ENCODE results near the gene KIFC1. TPM values are rescaled to one million over a fixed set of nuclear protein-coding genes. Genes with fewer than 3 reads are reported as not detected.
A peak's percentile ranks its signal among the peaks of the same experiment; 100 is the strongest.

The KIFC1 gene
- polyA plus RNA-seq, 3 donors: 37.0 to 50.3 (median 46.5) TPM

DNA sequence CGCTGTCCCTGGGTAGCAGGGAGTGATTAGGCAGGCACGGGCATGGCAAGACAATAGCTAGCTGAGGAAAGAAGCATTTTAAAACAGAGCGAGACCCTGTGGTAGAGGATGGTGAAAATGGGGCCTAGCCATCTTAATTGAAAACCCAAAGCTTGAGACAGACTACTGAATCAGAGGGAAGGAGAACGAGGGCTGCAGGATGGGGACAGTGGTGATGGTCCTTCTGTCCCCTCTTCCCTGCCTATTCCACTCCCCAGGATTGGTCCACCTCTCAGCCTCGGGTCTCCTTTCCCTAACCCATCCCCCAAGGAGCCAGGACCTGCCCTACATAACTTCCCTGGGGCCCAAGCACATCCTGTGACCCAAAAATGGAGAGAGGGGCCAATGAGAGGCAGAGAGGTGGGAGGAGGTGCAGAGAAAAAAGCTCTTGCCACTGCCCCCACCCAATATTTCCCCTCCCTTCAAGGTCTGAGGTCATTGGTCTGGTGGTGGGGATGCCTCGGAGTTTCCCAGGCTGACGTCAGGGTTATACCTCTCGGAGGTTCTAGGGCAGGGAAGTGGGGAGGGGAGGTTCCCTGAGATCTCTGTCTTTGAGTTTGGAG, 27.2 kb downstream of the KIFC1 start:
- no peak for DNase-seq (ENCODE audit: extremely low read depth in 1 of 11, low read depth in 9 of 11, low spot score in 4 of 11)

DNA sequence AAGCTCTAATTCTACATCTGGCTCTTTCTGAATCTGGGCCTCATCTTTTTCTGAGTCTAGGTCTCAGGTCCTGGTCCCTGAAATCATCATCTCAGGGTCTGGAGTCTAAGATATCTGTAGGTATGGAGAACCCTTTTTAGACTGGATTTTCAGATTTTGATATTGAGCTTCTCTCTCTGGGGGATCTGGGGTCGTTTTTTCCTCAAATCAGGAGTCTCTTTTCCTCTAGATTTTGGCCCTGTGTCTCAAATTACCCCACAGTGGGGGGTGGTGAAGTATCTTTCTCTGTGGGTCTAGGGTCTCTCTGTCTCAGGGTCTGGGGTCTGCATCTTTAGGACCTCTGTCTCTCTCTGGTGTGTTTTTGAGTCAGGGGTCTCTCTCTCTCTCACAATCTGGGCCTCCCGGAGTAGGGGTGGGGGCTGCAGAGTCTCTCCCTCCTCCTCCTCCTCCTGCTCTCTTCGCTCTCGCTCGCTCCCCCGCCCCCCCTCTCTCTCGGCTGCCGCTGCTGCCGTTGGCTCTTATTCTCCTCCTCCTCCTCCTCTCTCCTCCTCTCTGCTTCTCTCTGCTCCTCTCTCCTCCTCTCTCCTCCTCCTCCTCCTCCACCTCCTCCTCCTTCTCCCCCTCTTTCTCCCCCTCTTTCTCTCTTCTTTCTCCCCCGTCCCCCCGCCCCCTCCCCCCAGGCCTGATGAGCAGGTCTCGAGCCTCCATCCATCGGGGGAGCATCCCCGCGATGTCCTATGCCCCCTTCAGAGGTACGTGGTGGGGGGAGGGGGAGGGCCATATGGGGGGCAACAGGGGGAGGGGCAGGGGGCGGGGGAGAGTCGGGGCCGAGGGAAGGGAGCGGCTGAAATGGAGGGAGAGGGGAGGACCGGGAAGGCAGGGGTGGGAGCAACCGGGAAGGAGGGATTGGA, 28.2 kb downstream of the KIFC1 start, which contains the start of gene SYNGAP1:
TSS of gene SYNGAP1 (plus strand) at position 486 of the 911 bp plus-strand sequence. CDS start at position 686, 200 bp downstream.
- DNase-seq (ENCODE audit: extremely low read depth in 1 of 11, low read depth in 9 of 11, low spot score in 4 of 11): peak in 2 of 11 donors; percentile 58 to 66

DNA sequence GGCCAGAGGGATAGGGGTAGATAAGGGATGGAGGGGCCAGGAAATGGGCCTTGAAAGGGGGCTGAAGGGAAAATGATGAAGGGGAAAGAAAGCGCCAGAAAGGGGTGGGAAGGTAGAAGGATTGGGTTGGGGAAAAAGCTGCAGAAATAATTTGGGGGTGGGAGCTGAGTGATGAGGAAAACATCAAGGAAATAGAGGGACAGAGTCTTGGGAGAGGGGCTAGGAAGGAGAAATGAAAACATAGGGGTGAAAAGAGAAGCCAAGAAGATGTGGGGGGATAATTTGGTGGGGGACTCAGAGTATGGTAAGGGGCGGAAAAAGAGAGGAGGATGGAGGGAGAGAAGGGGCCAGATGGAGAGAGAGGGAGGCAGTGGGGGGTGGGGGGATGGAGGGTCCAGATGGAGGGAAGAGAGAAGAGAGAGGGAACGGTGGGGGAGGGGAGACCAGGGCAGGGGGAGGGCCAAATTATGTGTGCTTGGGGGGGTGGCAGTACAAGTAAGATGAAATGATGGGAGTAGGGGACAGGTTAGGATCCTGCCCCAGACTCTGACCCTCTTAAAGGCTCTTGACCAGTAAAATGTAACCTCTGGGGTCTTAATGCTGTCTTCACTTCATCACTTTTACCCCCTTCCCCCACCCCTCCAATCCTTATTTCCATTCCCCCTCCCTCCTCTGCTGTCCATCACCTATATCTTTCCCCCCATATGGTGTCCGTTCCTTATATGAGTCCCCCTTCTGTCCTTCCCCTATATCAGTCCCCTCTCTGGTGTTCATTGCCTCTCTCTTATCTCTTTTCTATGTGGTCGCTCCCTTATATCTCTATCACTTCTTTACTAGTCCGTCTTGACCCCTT, 29.1 kb downstream of the KIFC1 start:
- DNase-seq (ENCODE audit: extremely low read depth in 1 of 11, low read depth in 9 of 11, low spot score in 4 of 11): no peak

DNA sequence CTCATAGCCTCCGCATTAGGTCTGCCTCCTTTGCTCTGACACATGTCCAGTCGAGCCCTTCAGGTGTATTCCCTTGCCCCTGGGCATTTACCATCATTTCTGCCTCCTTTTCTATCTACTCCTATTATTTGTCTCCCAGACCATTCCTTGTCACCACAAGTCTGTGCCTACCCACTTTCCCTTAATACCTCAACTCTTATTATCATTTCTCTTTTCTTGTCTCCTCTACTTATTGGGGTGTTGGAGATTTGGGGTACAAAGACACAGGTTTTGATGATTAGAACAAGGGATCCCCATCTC, 29.7 kb downstream of the KIFC1 start:
- DNase-seq (ENCODE audit: extremely low read depth in 1 of 11, low read depth in 9 of 11, low spot score in 4 of 11): no peak

DNA sequence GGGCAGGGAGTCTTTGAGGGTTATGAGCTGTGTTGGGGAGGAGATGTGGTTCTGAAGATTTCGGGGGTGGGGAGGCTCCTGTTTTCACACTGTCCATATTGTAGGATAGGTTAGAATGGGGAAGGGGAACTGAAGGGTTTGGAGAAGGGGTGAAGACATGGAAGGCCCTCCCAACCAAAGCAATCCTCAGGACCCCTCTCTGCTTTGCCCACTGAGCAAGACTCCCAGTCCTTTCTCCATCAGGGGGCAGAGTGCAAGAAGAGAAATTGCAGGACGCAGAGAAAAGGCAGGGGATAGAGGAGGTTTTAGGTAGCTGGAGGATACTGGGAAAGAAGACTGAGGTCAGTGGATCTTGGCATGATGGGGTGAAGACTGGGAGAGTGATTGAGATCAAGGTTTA, 32.2 kb downstream of the KIFC1 start:
- no peak for DNase-seq (ENCODE audit: extremely low read depth in 1 of 11, low read depth in 9 of 11, low spot score in 4 of 11)

DNA sequence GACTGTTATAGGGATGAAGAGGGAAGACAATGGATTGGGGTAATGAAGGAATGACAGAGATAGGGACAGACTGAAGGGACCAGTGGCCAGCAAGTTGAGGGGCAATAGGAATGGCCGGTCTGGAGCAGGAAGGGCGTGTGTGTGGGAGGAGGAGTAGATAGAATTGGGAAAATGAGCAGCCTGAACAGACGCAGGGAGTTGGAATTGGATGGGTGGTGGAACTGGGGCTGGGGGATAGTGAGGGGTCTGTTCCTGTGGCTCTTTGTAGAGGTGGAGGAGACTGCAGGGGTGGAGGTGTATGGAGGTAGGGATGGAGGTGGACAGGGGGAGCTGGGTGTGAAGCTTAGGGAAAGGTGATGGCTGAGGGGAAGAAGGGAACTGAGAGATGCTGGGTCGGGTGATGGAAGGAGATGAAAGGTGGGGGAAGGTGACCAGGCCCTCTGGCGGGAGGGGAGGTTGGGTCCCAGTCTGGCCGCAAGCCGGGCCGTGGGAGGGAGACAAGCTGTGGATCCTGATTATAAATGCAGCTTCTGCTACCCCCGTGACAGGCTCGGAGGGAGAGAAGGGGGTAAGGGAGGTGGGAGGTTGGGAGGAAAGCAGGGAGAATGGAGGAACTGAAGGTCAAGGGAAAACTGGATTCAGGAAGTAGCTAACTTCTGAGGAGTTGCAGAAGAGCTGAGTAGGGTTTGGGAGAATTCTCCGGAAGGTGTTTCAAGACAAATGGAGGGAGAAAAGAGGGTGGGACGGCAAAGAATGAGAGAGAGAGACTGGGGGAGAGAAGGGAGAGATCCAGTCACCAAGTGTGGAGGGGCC, 33.4 kb downstream of the KIFC1 start:
- no peak for DNase-seq (ENCODE audit: extremely low read depth in 1 of 11, low read depth in 9 of 11, low spot score in 4 of 11)

DNA sequence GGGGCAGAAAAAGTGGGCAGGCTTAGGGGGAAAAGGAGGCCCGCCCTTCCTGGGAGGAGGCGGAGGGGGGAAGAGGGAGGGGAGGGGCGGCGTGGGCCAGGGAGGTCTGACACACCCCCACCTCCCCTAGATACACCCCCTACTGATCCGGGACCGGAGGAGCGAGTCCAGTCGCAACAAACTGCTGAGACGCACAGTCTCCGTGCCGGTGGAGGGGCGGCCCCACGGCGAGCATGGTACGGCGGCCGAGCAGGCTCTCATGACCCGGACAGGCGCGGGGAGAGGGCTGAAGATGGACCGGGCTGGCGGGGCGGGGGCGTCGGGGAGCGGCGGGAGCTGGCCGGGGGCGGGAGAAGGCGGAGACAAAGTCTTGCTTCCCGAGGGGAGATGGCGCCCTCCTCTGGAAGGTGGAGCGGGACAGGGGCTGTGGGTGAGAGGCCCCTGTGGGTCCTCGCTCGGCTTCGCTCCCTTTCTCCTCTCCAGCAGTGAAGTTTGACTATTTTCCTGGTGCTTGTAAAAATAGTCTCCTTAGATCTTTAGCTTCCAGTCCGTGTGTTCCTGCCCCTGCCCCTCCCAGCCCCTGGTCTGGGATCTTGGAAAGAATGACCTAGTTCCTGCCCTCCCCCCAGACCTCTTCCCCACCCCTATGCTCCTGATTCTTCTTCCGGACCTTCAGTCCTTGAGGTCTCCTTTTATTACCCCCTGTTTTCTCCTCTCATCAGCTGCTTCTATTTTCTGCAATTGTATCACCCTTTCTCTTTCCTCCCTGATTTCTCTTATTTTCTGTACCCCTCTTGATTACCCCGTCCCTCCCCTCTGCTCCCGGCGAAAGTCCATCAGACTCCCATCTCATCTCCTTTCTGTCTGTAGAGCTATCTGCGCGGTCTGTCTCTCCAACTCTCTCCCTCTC, 34.3 kb downstream of the KIFC1 start:
- DNase-seq (ENCODE audit: extremely low read depth in 1 of 11, low read depth in 9 of 11, low spot score in 4 of 11): peak in 8 of 11 donors; percentile 52 to 80 (median 73)

DNA sequence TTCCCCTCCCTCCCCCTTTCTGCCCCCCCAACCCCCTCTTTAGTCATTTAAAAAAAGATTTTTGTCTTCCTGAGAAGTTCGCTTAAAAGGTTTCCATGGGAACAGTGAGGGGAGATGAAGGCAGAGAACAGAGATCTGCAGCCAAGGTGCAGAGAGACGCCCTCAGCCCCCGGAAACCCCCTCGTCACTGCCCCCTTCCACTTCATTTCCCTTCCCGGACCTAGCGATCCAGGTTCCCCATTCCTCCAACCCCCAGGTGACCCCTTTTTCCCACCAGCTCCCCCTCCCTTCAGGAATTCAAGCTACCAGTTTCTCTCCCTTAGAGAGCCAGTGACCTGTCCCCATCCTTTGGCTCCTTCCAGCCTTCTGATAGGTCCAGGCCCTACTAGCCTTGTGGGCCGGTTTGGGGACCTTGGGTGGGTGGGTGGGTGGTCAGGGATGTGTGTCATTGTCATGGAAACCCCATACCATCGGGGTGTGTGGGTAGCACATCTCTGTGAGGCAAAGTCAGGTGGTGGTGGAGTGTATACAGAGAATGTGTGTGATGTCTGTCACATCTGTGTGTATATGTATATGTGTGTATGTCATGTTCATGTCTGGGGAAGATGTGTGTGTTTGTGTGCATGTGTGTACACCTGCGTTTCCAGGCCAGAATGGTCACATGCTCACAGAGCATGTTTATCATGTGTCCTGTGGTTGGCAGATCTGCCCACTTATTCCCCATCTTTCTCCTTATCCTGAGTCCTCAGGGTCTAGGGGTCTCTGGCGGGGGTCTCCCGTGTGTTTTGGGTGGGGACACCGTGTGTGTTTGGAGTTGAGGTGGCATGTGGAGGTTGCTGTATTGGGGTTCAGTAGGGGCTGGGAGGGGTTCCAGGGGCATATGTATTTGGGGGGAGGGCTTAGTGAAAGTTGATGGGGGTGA, 35.2 kb downstream of the KIFC1 start:
- no peak for DNase-seq (ENCODE audit: extremely low read depth in 1 of 11, low read depth in 9 of 11, low spot score in 4 of 11)

DNA sequence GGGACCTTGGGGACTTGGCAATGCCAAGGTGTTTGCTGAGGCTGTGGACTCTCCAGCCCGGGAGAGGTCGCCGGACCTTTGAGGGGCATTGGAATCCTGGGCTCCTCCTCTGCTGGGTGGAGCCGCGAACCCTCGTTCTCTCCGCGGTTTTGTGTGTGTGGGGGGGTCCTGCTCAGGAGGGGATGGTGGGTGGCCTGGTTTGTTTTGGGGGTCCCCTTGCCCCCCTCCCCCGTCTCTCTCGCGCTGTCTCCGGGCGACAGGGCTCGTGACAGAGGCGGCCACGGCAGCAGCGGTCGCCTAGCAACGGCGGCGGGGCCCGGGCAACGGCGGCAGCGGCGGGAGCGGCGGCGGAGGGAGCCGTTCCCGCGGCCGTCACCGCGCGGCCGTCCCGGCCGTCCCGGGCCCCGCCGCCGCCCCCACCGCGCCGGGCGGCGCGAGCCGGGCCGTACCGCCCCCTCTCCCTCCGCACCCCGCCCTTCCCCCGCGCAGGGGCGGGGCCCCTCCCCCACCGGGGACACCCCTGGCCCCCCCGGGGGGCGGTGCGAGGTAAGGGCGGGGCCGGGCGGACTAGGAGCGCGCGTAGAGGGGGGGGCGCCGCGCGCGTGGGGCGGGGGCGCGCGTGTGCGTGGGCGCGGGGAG, 36.1 kb downstream of the KIFC1 start:
- no peak for DNase-seq (ENCODE audit: extremely low read depth in 1 of 11, low read depth in 9 of 11, low spot score in 4 of 11)

DNA sequence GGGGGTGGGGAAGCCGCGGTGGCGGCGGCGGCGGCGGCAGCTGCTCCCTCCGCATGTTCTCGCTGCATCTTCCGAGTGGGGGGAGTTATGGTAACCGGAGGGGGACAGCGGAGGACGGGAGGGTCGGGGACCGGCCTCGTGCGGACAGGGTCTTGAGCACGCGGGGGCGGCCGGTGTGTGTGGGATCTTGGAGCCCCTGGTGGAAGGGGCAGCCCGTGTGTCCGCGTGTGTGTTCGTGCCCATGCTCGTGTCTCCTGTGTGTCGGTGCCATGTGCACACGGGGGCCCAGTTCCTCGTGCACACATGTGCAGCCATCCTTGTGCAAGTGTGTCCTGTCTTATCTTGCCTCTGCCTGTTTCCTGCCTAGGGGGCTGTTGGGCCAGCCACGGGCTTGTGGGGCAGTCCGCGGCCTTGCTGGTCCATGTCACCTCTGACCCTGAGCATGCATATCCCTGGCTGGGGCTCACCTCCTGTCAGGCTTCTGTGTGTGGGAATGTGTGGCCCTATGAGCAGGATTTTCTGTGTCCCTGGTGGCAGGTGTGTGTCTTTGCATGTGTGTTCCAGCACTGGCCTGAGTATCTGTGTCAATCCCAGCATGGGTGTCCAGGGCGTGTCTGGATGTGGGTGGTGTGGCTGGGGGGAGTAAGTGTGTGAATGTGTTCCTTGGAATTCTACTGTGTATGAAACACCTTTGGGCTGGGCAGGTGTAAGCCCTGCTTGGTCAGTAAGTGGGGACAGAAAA, 36.8 kb downstream of the KIFC1 start:
- no peak for DNase-seq (ENCODE audit: extremely low read depth in 1 of 11, low read depth in 9 of 11, low spot score in 4 of 11)

DNA sequence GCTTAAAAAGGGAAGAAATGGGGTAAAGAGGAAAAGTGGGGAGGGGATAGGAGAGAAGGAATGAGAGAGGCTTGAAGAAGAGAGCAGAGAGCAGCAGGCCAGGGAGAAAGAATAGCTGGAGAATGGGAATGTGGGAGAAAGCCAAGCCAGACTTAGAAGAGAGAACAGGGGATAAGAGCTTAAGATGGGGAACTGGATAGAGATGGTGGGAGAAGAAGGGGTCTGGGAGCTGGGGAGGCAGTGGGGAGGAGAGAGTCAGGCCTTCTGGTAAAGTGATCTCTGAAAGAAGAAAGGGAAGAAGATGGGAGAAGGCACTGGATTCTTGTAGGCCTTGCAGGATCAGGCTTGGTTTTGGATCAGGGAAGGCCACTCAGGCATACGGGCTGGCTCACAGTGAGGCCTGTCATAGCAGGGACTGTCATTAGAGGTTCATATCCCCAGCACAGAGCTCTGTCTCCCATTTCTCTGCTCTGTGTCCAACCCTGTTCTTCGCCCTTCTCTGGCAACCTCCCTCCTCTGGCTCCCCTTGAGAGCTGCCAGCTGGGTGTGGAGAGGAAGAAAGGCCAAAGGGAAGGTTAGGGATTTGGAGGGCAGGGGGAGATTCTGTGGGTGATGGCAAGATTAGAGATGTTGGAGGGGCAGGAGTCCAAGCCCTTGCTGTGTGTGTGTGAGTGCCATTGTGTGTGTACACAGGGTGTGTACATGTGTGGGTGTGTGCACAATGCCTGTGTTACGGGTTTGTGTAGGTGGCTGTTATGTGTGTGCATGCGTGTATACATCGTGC, 37.5 kb downstream of the KIFC1 start:
- DNase-seq (ENCODE audit: extremely low read depth in 1 of 11, low read depth in 9 of 11, low spot score in 4 of 11): no peak

DNA sequence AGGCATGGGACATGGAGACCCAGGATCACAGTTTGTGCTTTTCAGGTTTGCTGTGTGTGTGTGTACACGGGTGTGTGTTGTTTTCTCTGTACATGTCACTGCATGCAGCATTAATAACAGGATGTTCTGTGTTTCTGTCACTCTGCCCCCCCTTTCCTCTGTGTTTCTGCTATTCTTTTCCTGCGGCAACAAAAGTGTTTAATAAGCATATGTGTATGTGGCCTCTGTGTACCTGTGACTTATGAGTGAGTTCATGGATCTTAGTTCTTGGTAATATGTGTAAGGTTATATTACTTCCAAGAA, 38.1 kb downstream of the KIFC1 start:
- no peak for DNase-seq (ENCODE audit: extremely low read depth in 1 of 11, low read depth in 9 of 11, low spot score in 4 of 11)

DNA sequence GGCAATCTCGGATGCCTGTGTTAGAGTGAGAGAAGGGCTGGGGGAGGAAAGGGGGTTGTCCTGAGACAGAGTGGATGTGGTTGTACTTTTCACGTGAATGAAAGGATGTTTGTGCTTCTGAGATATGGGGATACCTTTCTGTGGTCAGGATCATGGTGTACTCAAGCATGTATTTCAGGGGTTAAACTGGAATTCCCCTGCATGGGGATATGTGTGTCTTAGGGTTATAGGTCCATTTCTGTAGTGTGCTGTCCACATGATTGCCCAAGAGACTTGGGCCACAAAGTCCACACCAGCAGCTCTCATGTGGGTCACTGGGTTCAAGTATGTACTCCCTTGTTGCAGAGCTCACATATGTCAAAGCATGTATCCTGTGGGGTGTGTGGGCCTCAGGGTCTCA, 38.7 kb downstream of the KIFC1 start:
- DNase-seq (ENCODE audit: extremely low read depth in 1 of 11, low read depth in 9 of 11, low spot score in 4 of 11): no peak

DNA sequence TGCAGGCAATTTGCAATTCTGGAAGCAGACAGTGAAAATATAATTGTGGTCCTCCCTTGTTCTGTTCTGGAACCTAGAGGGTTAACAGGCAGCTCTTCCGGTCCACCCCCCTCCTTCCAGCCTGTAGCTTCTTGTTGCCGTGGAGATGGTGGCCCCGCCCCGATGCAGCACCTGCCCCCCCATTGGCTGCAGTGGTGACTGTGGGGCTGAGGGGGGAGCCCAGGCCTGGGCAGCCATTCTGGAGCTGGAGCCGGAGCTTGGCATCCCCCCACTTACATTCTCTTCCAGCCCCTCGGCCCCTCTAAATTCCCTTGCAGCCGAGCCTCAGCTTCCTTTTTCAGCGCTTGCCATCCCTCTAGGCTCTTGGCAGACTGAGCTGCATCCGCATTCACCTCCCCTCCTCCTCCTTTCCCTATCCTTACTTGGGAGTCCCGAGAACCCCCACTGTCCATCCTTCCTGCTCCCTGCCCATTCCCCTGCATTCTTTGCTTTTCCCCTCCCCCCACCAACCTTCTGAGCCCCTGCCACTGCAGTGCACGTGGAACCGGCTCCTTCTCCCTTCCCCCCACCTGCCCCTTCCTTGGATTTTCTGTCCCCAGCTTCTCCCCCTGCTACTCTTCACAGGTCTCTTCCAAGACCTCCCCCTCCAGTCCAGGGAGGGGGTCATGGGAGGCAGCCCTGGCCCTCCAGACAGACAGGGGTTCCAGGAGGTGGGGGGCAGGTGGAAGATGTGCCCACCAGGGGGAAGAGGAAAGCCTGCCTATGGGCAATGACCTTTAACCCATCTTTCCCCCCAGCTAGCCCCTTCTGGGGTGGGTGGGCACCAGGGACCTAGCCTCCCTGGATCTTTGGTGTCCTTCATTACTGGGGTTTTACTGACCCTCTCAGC, 39.6 kb downstream of the KIFC1 start:
- no peak for DNase-seq (ENCODE audit: extremely low read depth in 1 of 11, low read depth in 9 of 11, low spot score in 4 of 11)

Measured in renal cortex interstitium (tissue), 11 donors.